Activated CD8-positive, alpha-beta memory T cell treated with anti-CD3 and anti-CD28 coated beads, Interleukin-2, amount 10 ng/mL, durations not matched to agents 7 days and 5 days (primary cell): ENCODE results near the gene IFNA8. TPM values are rescaled to one million over a fixed set of nuclear protein-coding genes. Genes with fewer than 3 reads are reported as not detected.
"Not testable (repeated sequence)": the region's sequence is repeated elsewhere in the genome, so short reads cannot be mapped to it uniquely, and the experiment has no call there.

ENCODE experiments used
- ATAC-seq: fragments of 150-1000 bp; cut with Tn5 transposase; one replicate; pipeline ENCODE4 v1.10.0; 2021; ENCODE audit warnings: moderate library complexity
- CTCF ChIA-PET: fragments of 350-600 bp; sonication (Branson Sonifier 250); formaldehyde crosslinking; loops from one replicate; lab custom pipeline; 2021; ENCODE audit warnings: antibody characterized with exemption; lab: Charles Lee
- DNase-seq: peaks from one replicate; pipeline ENCODE4 v3.0.0-alpha.2; 2020
- H3K27ac Mint-ChIP-seq: one replicate; pipeline ENCODE4 v1.8.0; 2021; ENCODE audit warnings: mild to moderate bottlenecking, mixed read lengths
- H3K27me3 Mint-ChIP-seq: one replicate; pipeline ENCODE4 v1.8.0; 2021; ENCODE audit warnings: mixed read lengths
- H3K36me3 Mint-ChIP-seq: one replicate; pipeline ENCODE4 v1.8.0; 2021; ENCODE audit warnings: mild to moderate bottlenecking, mixed read lengths
- H3K4me1 Mint-ChIP-seq: one replicate; pipeline ENCODE4 v1.8.0; 2021; ENCODE audit warnings: mixed read lengths
- H3K4me3 Mint-ChIP-seq: one replicate; pipeline ENCODE4 v1.8.0; 2021; ENCODE audit warnings: mild to moderate bottlenecking, moderate library complexity, mixed read lengths
- H3K9me3 Mint-ChIP-seq: one replicate; pipeline ENCODE4 v1.8.0; 2022; ENCODE audit warnings: low read depth, mixed read lengths
- total RNA-seq, 2 experiments: library from RNA; stranded (reverse); gene quantifications; one replicate each; pipeline ENCODE4 v1.2.3, GENCODE V29; 2021

IFNA8 gene
- total RNA-seq, 2 experiments from 2014 or later, result not detected

GRCh38 chr9:21440139-21440538 is 31.2 kb downstream of the IFNA8 start, which contains the start of gene IFNA1:
Gene IFNA1, plus strand, starts transcription at chr9:21440439. Its CDS starts 69 bp downstream, at chr9:21440508.
- no peak for ATAC-seq
- H3K27me3 Mint-ChIP-seq, result peaks cover 15% of the 10 kb centered on the region
- CTCF ChIA-PET, result interaction anchor here (1.6 kb wide), 1 partner anchor 204 kb away, joined by 4 read pairs; no protein-coding TSS in a partner anchor

GRCh38 chr9:21443849-21444625 is 35.1 kb downstream of the IFNA8 start:
- Mint-ChIP-seq H3K4me3 (peak overlapping the region; percentile 45), H3K27me3 (peaks cover 14% of the 10 kb centered on the region), H3K27ac (peak overlapping the region; percentile 15), H3K36me3 (no peaks in the 10 kb centered on the region), H3K4me1 (peaks cover 14% of the 10 kb centered on the region), H3K9me3 (no peaks in the 10 kb centered on the region)
- peak; percentile 63 for ATAC-seq
- CTCF ChIA-PET, result interaction anchor here (0.9 to 2.7 kb wide), 4 partner anchors 10 to 191 kb away, joined by 3 to 9 read pairs (median 3); no protein-coding TSS in a partner anchor
- DNase-seq, result no peak

More at GRCh38 chr9:21440139-21440538, 31.2 kb downstream of the IFNA8 start, which contains the start of gene IFNA1:
- Mint-ChIP-seq H3K4me1 (peaks cover 14% of the 10 kb centered on the region), H3K36me3 (no peaks in the 10 kb centered on the region), H3K9me3 (no peaks in the 10 kb centered on the region), H3K27ac (no peak within 1 kb of the TSS), H3K4me3 (no peak within 1 kb of the TSS)
- DNase-seq, result no peak

GRCh38 chr9:21449312-21449711 is 40.4 kb downstream of the IFNA8 start:
- peaks cover 24% of the 10 kb centered on the region for H3K27me3 Mint-ChIP-seq
- H3K27ac Mint-ChIP-seq, H3K4me3 Mint-ChIP-seq, DNase-seq, H3K9me3 Mint-ChIP-seq, H3K4me1 Mint-ChIP-seq, ATAC-seq, H3K36me3 Mint-ChIP-seq, CTCF ChIA-PET: not testable (repeated sequence)

GRCh38 chr9:21450733-21451394 is 41.9 kb downstream of the IFNA8 start:
- ATAC-seq (no peak), DNase-seq (no peak)
- peaks cover 24% of the 10 kb centered on the region for H3K27me3 Mint-ChIP-seq
- H3K9me3 Mint-ChIP-seq, result no peaks in the 10 kb centered on the region
- no peaks in the 10 kb centered on the region for H3K36me3 Mint-ChIP-seq
- no peak overlapping the region for H3K27ac Mint-ChIP-seq
- H3K4me1 Mint-ChIP-seq, result no peaks in the 10 kb centered on the region
- no peak overlapping the region for H3K4me3 Mint-ChIP-seq
- CTCF ChIA-PET, result no interaction called here

- H3K4me3 Mint-ChIP-seq, result no peak overlapping the region
- H3K4me1 Mint-ChIP-seq, result no peaks in the 10 kb centered on the region
- H3K9me3 Mint-ChIP-seq, result no peaks in the 10 kb centered on the region
- ATAC-seq (no peak), DNase-seq (no peak)
- peaks cover 30% of the 10 kb centered on the region for H3K27me3 Mint-ChIP-seq
- CTCF ChIA-PET, result interaction anchor here (1.1 to 1.2 kb wide), 2 partner anchors 56 to 257 kb away, joined by 3 read pairs; no protein-coding TSS in a partner anchor
- H3K36me3 Mint-ChIP-seq, result no peaks in the 10 kb centered on the region
- H3K27ac Mint-ChIP-seq, result no peak overlapping the region
Observed at GRCh38 chr9:21452681-21453080, 43.8 kb downstream of the IFNA8 start.

GRCh38 chr9:21454149-21454548 is 45.2 kb downstream of the IFNA8 start:
- DNase-seq (no peak), ATAC-seq (no peak)
- no peak overlapping the region for H3K27ac Mint-ChIP-seq
- no peaks in the 10 kb centered on the region for H3K9me3 Mint-ChIP-seq
- no peaks in the 10 kb centered on the region for H3K4me1 Mint-ChIP-seq
- H3K36me3 Mint-ChIP-seq, result no peaks in the 10 kb centered on the region
- CTCF ChIA-PET, result interaction anchor here (1.1 to 2.1 kb wide), 5 partner anchors 20 to 271 kb away, joined by 3 to 6 read pairs (median 4); no protein-coding TSS in a partner anchor
- H3K27me3 Mint-ChIP-seq, result peaks cover 37% of the 10 kb centered on the region
- H3K4me3 Mint-ChIP-seq, result no peak overlapping the region

GRCh38 chr9:21455320-21455719 is 46.4 kb downstream of the IFNA8 start:
- no peaks in the 10 kb centered on the region for H3K4me1 Mint-ChIP-seq
- DNase-seq (no peak), ATAC-seq (peak; percentile 64)
- H3K4me3 Mint-ChIP-seq, result no peak overlapping the region
- H3K36me3 Mint-ChIP-seq, result no peaks in the 10 kb centered on the region
- CTCF ChIA-PET, result interaction anchor here (0.6 to 2.1 kb wide), 18 partner anchors 8 to 272 kb away, joined by 3 to 9 read pairs (median 4); no protein-coding TSS in a partner anchor
- no peak overlapping the region for H3K27ac Mint-ChIP-seq
- H3K27me3 Mint-ChIP-seq, result peaks cover 41% of the 10 kb centered on the region
- H3K9me3 Mint-ChIP-seq, result no peaks in the 10 kb centered on the region

Other genes starting within 250 kb of the IFNA8 start
- gene IFNA21, start 242.5 kb upstream of the IFNA8 start, total RNA-seq, result not detected
- gene IFNA4, start 221.5 kb upstream of the IFNA8 start, total RNA-seq, result not detected
- gene IFNA7, start 206.9 kb upstream of the IFNA8 start, total RNA-seq, result not detected
- gene IFNA10, start 202.0 kb upstream of the IFNA8 start, total RNA-seq, result not detected
- not detected for gene IFNA16, start 191.8 kb upstream of the IFNA8 start, total RNA-seq
- gene IFNA17, start 180.9 kb upstream of the IFNA8 start, total RNA-seq, result not detected
- gene IFNA14, start 169.1 kb upstream of the IFNA8 start, total RNA-seq, result not detected
- gene IFNA5, start 103.8 kb upstream of the IFNA8 start, total RNA-seq, result not detected
- 10 to 100 TPM; 15.4 to 21.2 TPM for gene KLHL9, start 73.7 kb upstream of the IFNA8 start, total RNA-seq
- gene IFNA6, start 58.2 kb upstream of the IFNA8 start, total RNA-seq, result not detected
- not detected for gene IFNA13, start 41.1 kb upstream of the IFNA8 start, total RNA-seq
- not detected for gene IFNA2, start 23.7 kb upstream of the IFNA8 start, total RNA-seq
- gene IFNA1, start 31.3 kb downstream of the IFNA8 start, total RNA-seq, result not detected
- not detected for gene IFNE, start 73.2 kb downstream of the IFNA8 start, total RNA-seq